ENCODE measurements around the gene NOC4L.
"Not testable (repeated sequence)": the region's sequence is repeated elsewhere in the genome, so short reads cannot be mapped to it uniquely, and the experiment has no call there.

The NOC4L gene

GRCh38 chr12:132182206-132182710 lies 38.0 kb downstream of the NOC4L start:
- DNase-seq: no peak

- no peak for DNase-seq
Measured at GRCh38 chr12:132182711-132183365, 38.6 kb downstream of the NOC4L start.

GRCh38 chr12:132185705-132186104 lies 41.4 kb downstream of the NOC4L start:
- no peak for DNase-seq

DNA sequence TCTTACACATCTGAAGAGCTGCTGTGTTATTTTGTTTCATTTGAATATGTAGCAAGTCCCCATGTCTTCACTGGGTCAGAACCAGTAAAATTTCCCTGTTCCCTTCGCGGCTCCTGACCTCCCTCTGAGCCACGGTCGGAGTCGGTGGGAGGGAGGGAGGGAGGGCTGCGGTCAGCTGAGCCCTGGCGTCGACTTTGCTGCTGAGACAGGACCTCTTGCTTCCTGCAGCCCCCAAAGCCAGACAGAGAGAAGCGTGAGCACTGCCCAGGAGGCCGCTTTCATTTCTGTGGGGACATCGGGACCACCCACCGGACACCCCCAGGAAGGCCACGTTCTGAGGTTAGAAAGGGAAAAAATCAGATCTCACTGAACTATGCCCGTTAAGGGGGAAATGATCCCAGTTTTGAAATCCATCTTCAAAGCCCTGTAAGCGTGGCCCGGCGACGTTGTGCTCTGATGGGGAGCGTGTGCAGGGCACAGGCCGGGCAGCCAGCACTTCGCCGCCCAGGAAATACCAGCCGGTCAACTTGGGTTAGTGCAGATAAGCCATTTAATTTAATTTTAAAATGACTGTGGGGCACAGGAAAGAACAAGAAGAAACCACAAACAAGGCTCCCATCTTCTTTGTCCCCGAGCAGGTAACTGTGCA lies 42.1 kb downstream of the NOC4L start:
- no peak for DNase-seq

DNA sequence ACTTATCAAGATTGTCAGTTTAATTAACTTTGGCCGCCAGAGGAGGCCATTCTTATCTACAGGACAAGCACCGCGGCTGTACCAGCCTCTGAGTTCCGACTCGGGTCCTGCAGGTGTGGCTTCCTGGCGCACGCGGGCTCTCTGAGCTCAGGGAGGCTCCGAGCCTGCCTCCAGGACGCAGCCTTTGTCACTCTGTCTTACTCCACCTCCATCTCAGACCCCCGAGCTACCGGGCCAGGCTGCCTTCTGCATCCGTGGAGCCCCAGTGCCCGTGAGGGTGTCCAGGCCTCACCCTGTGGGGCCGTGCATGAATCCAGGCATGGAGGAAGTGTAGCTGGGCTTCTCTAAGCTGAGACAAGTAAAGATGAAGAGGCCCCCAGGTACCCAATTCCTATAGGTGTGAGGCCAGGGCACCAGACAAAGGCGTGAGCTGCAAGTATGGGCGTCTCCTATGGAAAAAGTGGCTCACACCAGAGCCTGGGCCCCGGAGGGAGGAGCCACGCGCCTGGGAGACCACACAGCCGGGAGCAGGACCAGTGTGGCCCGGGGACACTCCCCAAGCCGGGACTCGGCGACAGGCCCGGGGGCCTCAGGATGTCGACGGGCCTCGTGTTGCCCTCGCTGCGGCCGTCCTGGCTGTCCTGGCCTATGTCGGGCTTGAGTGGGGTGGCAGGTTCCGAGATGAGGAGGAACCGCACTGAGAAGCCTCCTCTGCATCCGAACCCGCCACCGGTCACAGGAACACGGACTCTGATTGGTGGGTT lies 42.8 kb downstream of the NOC4L start:
- no peak for DNase-seq

- no peak for DNase-seq
Measured at GRCh38 chr12:132187646-132188450, 43.6 kb downstream of the NOC4L start.

GRCh38 chr12:132188451-132188901 lies 44.2 kb downstream of the NOC4L start:
- no peak for DNase-seq

DNA sequence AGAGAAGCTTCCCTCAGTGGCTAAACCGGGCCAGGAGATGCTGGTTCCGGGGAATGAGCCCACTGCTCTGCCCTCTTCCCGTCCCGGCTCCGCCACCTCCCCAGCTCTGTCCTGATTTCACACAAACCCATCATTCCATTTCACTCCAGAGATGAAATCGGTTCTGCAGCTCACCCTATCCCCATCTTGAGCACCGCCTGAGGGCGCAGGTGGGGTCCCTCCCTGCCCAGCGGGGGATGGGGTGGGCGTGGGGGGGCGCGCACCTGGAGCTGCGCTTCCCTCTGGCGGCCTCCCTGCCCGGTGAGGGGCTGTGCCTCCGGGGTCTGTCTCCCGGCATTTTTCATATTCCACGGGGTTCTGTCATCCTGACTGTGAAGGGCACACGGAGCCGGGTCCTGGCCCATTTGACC lies 44.7 kb downstream of the NOC4L start:
- no peak for DNase-seq

- DNase-seq: peak; percentile 82
Measured at GRCh38 chr12:132189378-132190011, 45.2 kb downstream of the NOC4L start.

GRCh38 chr12:132190012-132190755 lies 45.9 kb downstream of the NOC4L start:
- no peak for DNase-seq

GRCh38 chr12:132190834-132191500 lies 46.7 kb downstream of the NOC4L start:
- no peak for DNase-seq

DNA sequence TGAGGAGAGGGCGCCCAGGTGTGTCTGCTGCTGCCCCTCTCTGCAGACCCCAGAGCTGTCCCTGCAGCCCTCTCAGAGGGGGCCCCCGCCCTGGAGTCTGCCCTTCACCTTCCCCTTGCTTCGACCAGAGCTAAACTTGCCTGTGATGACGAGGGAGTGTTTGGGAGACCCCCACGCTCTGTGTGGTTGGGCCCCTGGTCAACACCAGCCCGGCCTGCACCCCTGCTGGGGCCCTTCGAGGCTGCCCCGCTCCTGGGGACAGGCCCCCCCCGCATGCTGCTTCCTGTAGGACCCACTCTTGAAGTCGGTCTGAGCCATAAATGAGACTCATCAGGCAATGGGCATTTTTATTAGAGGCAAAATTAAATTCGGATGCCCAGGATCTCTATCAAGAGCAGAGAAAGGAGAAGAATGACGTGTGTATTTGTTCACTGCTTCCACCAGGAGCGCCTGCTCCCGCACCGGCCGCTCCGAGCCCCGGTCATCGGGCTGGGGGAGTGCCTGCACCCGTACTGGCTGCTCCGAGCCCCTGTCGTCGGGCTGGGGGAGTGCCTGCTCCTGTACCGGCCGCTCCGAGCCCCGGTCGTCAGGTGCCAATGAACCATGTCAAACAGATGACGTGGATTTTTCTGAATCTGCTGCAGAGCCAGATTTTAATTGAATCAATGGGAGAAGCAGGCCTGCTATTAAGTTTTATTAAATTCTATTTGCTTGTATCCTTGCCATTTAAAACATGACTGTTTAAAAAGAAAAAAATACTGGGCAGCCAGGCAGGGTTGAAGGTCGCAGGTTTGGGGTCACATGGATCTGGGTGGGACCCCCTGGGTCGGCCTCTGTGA lies 47.7 kb downstream of the NOC4L start:
- DNase-seq: no peak

DNA sequence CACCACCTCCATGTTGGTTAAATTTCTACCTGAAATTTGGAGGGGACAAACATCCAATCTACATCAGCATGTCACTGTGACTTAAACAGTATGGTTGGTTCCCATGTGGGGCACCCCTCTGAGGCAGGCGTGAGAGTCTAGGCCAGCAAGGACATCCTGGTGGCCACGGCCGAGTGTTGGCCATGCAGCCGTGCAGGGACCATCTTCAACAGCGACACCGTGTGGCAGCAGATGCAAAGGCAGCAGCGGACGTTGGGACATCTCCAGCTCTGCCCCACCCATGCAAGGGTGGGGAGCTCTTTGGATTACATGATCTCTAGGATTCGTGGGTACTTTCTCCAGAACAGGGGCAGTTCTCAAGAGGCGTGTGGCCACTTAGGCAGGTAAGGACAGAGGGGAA lies 49.8 kb downstream of the NOC4L start:
- DNase-seq: no peak

- no peak for DNase-seq
Measured at GRCh38 chr12:132194556-132194955, 50.3 kb downstream of the NOC4L start.

- not testable (repeated sequence) for DNase-seq
Measured at GRCh38 chr12:132195242-132195641, 51.0 kb downstream of the NOC4L start.

- peak; percentile 3 for DNase-seq
Measured at GRCh38 chr12:132196038-132196872, 52.0 kb downstream of the NOC4L start.

DNA sequence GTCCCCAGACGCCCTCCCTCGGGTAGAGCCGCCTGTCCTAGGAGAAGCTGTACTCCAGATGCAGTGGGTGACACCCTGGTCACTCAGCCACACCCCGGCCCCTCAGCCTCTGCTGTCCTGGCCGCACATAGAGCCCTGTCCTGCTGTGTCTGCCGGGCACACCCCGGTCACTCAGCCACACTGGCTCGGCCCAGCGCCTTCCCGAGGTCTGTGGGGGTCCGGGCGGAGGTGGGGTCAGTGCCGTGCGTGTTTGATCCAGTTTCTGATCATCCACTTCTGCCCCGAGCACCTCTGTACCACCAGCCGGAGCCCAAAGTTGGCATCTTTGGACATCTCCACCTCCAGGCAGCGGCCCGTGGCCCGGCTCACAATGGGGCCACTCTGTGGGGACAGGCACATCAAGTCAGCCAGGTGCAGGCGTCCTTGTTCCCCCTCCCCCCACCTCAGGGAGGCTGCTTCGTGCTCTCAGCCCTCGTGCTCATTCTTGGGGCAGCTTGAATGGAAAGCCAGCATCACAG lies 52.7 kb downstream of the NOC4L start:
- no peak for DNase-seq

DNA sequence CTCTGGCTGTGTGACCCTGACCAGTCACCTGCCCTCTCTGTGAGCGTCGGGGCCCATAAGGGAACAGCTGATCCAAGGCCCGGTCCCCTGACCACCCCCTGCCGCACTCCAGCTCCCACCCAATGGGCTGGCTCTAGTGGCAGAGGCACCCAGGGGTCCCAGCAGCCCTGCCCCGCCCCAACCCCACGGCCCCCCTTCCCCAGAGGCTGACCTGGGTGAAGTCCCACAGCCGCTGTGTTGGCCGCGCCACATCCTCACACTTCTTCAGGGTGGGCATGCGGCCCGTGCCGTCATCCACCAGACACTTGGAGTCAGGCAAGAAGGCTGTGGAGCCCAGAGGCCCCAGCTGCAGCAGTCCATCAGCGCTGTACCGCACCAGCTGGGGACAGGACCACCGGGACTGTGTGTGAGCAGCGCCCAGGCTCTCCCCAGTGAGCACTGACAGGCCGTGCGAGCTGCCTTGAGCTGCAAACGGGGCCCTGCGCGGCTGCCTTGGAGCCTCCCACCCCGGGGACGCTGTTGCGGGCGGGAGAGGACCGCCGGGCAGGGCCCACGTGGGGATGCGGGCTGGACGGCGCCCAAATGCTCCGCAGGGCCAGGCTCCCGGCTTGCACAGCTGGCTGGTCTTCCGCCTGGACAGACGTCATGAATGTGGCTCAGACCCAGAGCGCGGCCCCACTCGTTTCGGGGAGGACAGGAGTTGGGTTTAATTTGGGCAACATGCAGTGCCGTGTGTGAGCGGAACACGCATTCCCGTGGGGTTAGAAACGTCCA lies 53.5 kb downstream of the NOC4L start:
- no peak for DNase-seq
